H1 (cell line): Measurements from ENCODE around the gene PBX1. TPM values are rescaled to one million over a fixed set of nuclear protein-coding genes. Genes with fewer than 3 reads are reported as not detected.

Source experiments
- CTCF ChIA-PET: fragments of 300-600 bp; sonication (Branson Sonifier 250); formaldehyde crosslinking; loops from one replicate; lab custom pipeline; 2021; ENCODE audit not compliant: partially characterized antibody; lab: Charles Lee
- POLR2A ChIA-PET: fragments of 300-600 bp; sonication (Branson Sonifier 250); formaldehyde crosslinking; loops from one replicate; lab custom pipeline; 2021; ENCODE audit warnings: inconsistent platforms; ENCODE audit not compliant: partially characterized antibody; lab: Charles Lee
- DNase-seq, 2 experiments: peaks; one replicate each; pipeline versions ENCODE4 v3.0.0 to v3.0.0-alpha.2; 2010 to 2022; ENCODE audit warnings: low spot score in 2 of 2, low read depth in 1 of 2, mixed read lengths in 1 of 2
- FAIRE-seq: peaks from 2 replicates; lab custom pipeline; 2011; peaks lifted over from hg19 to GRCh38; lab: Jason Lieb, UNC
- H2AFZ ChIP-seq: 2 replicates; pipeline ENCODE4 v1.8.1; 2012; ENCODE audit warnings: low read length, inconsistent platforms
- H2AK5ac ChIP-seq: 2 replicates; pipeline ENCODE4 v1.6.1; 2013; ENCODE audit warnings: low read depth, low read length
- H2BK120ac ChIP-seq: replicated peaks from 2 replicates; pipeline ENCODE3; 2013; ENCODE audit warnings: low read depth, low read length, inconsistent platforms
- H2BK12ac ChIP-seq: 2 replicates; pipeline ENCODE4 v1.6.1; 2013; ENCODE audit warnings: low read depth, low read length
- H2BK15ac ChIP-seq: 2 replicates; pipeline ENCODE4 v1.6.1; 2013; ENCODE audit warnings: low read length
- H2BK20ac ChIP-seq: 2 replicates; pipeline ENCODE4 v1.6.1; 2013; ENCODE audit warnings: low read length
- H2BK5ac ChIP-seq: 2 replicates; pipeline ENCODE4 v1.6.1; 2013; ENCODE audit warnings: low read depth, low read length
- H3K14ac ChIP-seq: 2 replicates; pipeline ENCODE4 v1.6.1; 2013; ENCODE audit warnings: inconsistent platforms; ENCODE audit not compliant: insufficient read length
- H3K18ac ChIP-seq: 2 replicates; pipeline ENCODE4 v1.6.1; 2013; ENCODE audit warnings: low read length; ENCODE audit errors: extremely low read depth
- H3K23ac ChIP-seq: 2 replicates; pipeline ENCODE4 v1.6.1; 2013; ENCODE audit warnings: inconsistent platforms; ENCODE audit not compliant: insufficient read length
- H3K23me2 ChIP-seq: 2 replicates; pipeline ENCODE4 v1.6.1; 2013; ENCODE audit warnings: low read depth, low read length
- H3K27ac ChIP-seq: 2 replicates; pipeline ENCODE4 v1.6.1; 2011; ENCODE audit warnings: low read depth, low read length, inconsistent platforms
- H3K27me3 ChIP-seq, 4 experiments: replicated peaks in 1 of 4; 1 replicate in 1 of 4; 2 replicates in 3 of 4; pipeline versions ENCODE4 v1.6.1 to v1.8.1; 2011 to 2013; ENCODE audit warnings: low read length in 3 of 4, mild to moderate bottlenecking in 3 of 4, inconsistent platforms in 2 of 4, mixed read lengths in 2 of 4, moderate library complexity in 1 of 4; ENCODE audit not compliant: control insufficient read depth in 3 of 4, insufficient read depth in 3 of 4; ENCODE audit errors: extremely low read depth in 1 of 4
- H3K36me3 ChIP-seq, 4 experiments: 2 replicates each; pipeline versions ENCODE4 v1.6.1 to v1.8.1; 2011 to 2013; ENCODE audit warnings: mild to moderate bottlenecking in 4 of 4, low read length in 3 of 4, moderate library complexity in 2 of 4, control low read depth in 1 of 4, inconsistent platforms in 1 of 4; ENCODE audit not compliant: insufficient read depth in 4 of 4, control insufficient read depth in 2 of 4
- H3K4ac ChIP-seq: replicated peaks from 2 replicates; pipeline ENCODE3; 2013; ENCODE audit warnings: low read length, low read depth, mixed read lengths, inconsistent platforms; ENCODE audit not compliant: insufficient read length
- H3K4me1 ChIP-seq, 4 experiments: replicated peaks in 1 of 4; 1 replicate in 1 of 4; 2 replicates in 3 of 4; pipeline versions ENCODE4 v1.6.1 to v1.8.1; 2011 to 2013; ENCODE audit warnings: low read length in 3 of 4, inconsistent platforms in 2 of 4, mixed read lengths in 1 of 4; ENCODE audit not compliant: insufficient read depth in 4 of 4, control insufficient read depth in 3 of 4
- H3K4me2 ChIP-seq, 2 experiments: 2 replicates each; pipeline versions ENCODE4 v1.6.1 to v1.8.1; 2011 to 2013; ENCODE audit warnings: low read depth in 2 of 2, low read length in 2 of 2, control low read depth in 1 of 2, inconsistent platforms in 1 of 2, mild to moderate bottlenecking in 1 of 2; ENCODE audit not compliant: insufficient read depth in 1 of 2
- H3K4me3 ChIP-seq, 4 experiments: fragments of 200-600, 300-600 bp in 1 of 4; sonication (generic), shearing (Covaris generic), sonication (Bioruptor Twin) in 1 of 4; 2 replicates each; pipeline versions ENCODE4 v1.5.1 to v1.8.1; 2011 to 2016; ENCODE audit warnings: low read length in 4 of 4, low read depth in 3 of 4, control low read depth in 2 of 4, inconsistent platforms in 2 of 4, mild to moderate bottlenecking in 2 of 4, mixed read lengths in 1 of 4, moderate library complexity in 1 of 4; ENCODE audit not compliant: insufficient read depth in 2 of 4; ENCODE audit errors: extremely low read depth in 1 of 4
- H3K56ac ChIP-seq: replicated peaks from 2 replicates; pipeline ENCODE3; 2013; ENCODE audit warnings: low read depth, mild to moderate bottlenecking, mixed read lengths, low read length, inconsistent platforms; ENCODE audit not compliant: insufficient read length
- H3K79me1 ChIP-seq: 2 replicates; pipeline ENCODE4 v1.6.1; 2013; ENCODE audit warnings: low read depth, low read length, control low read depth
- H3K79me2 ChIP-seq, 2 experiments: 2 replicates each; pipeline versions ENCODE4 v1.6.1 to v1.8.1; 2012 to 2013; ENCODE audit warnings: low read length in 2 of 2, mild to moderate bottlenecking in 2 of 2, inconsistent platforms in 1 of 2; ENCODE audit not compliant: insufficient read depth in 2 of 2, control insufficient read depth in 1 of 2
- H3K9ac ChIP-seq, 4 experiments: replicated peaks in 1 of 4; 1 replicate in 1 of 4; 2 replicates in 3 of 4; pipeline versions ENCODE4 v1.6.1 to v1.8.1; 2011 to 2013; ENCODE audit warnings: low read depth in 3 of 4, low read length in 3 of 4, control low read depth in 2 of 4, mild to moderate bottlenecking in 2 of 4, moderate library complexity in 2 of 4, inconsistent platforms in 1 of 4; ENCODE audit errors: extremely low read depth in 1 of 4
- H3K9me3 ChIP-seq, 2 experiments: 2 replicates each; pipeline versions ENCODE4 v1.6.1 to v1.8.1; 2012 to 2013; ENCODE audit warnings: mild to moderate bottlenecking in 2 of 2, moderate library complexity in 2 of 2, control low read depth in 1 of 2, inconsistent platforms in 1 of 2, low read depth in 1 of 2, low read length in 1 of 2, mixed read lengths in 1 of 2; ENCODE audit not compliant: insufficient read depth in 2 of 2
- H4K20me1 ChIP-seq, 2 experiments: replicated peaks in 1 of 2; 2 replicates each; pipeline versions ENCODE3 to v1.8.1; 2011 to 2013; ENCODE audit warnings: inconsistent platforms in 2 of 2, low read length in 2 of 2, mild to moderate bottlenecking in 1 of 2; ENCODE audit not compliant: insufficient read depth in 2 of 2, control insufficient read depth in 1 of 2
- H4K5ac ChIP-seq: 2 replicates; pipeline ENCODE4 v1.6.1; 2013; ENCODE audit warnings: low read length, low read depth, mixed read lengths, inconsistent platforms; ENCODE audit not compliant: insufficient read length
- H4K8ac ChIP-seq: 2 replicates; pipeline ENCODE4 v1.8.0; 2013; ENCODE audit warnings: mild to moderate bottlenecking, moderate library complexity, low read length, inconsistent platforms; ENCODE audit not compliant: insufficient read depth; ENCODE audit errors: extremely low read depth
- H4K91ac ChIP-seq: replicated peaks from 2 replicates; pipeline ENCODE3; 2013; ENCODE audit warnings: low read length, mixed read lengths, inconsistent platforms; ENCODE audit not compliant: insufficient read length
- ASH2L ChIP-seq: fragments of 200-600, 300-600 bp; sonication (generic); IDR thresholded peaks from one replicate; pipeline ENCODE4 v1.7.1; 2017; ENCODE audit warnings: low read length
- CBX5 ChIP-seq: fragments of 300-800, 300-1000 bp; sonication (generic); IDR thresholded peaks from 2 replicates; pipeline ENCODE4 v1.7.1; 2016; ENCODE audit warnings: antibody characterized with exemption, low read length, low read depth
- CREB1 ChIP-seq: IDR thresholded peaks from 2 replicates; pipeline ENCODE4 v1.6.1; 2012; ENCODE audit warnings: inconsistent platforms
- EGR1 ChIP-seq: IDR thresholded peaks from 2 replicates; pipeline ENCODE4 v1.6.1; 2011; ENCODE audit warnings: low read depth, low read length, borderline replicate concordance
- GTF2F1 ChIP-seq: IDR thresholded peaks from 2 replicates; pipeline ENCODE4 v1.6.1; 2012; ENCODE audit warnings: low read depth, low read length, improper control_type of control experiment, borderline replicate concordance
- KDM4A ChIP-seq: IDR thresholded peaks from one replicate; pipeline ENCODE4 v1.7.1; 2012; ENCODE audit warnings: low read depth, mild to moderate bottlenecking, moderate library complexity, low read length, inconsistent platforms; ENCODE audit not compliant: severe bottlenecking
- MAX ChIP-seq: IDR thresholded peaks from 2 replicates; pipeline ENCODE4 v1.6.1; 2012; ENCODE audit warnings: inconsistent platforms
- NANOG ChIP-seq: IDR thresholded peaks from 2 replicates; pipeline ENCODE4 v1.6.1; 2011; ENCODE audit warnings: low read length, low read depth, mild to moderate bottlenecking, inconsistent platforms; ENCODE audit not compliant: insufficient read depth, poor library complexity, severe bottlenecking
- PHF8 ChIP-seq: fragments of 200-600 bp; sonication (generic); conservative IDR thresholded peaks from 2 replicates; pipeline ENCODE4 v1.7.1; 2012; ENCODE audit warnings: low read depth, mild to moderate bottlenecking, inconsistent platforms, low read length, moderate library complexity
- RBBP5 ChIP-seq: IDR thresholded peaks from 2 replicates; pipeline ENCODE4 v1.7.1; 2012; ENCODE audit warnings: low read depth, mild to moderate bottlenecking, inconsistent platforms, low read length, moderate library complexity, borderline replicate concordance
- SAP30 ChIP-seq: fragments of 300-600 bp; sonication (generic); IDR thresholded peaks from 2 replicates; pipeline ENCODE4 v1.7.1; 2012; ENCODE audit warnings: low read length, moderate library complexity, mild to moderate bottlenecking, inconsistent platforms; ENCODE audit not compliant: insufficient read depth, insufficient replicate concordance
- SP1 ChIP-seq: IDR thresholded peaks from 2 replicates; pipeline ENCODE4 v1.6.1; 2011; ENCODE audit warnings: low read depth, low read length
- SP2 ChIP-seq: IDR thresholded peaks from 2 replicates; pipeline ENCODE4 v1.6.1; 2012; ENCODE audit warnings: mild to moderate bottlenecking, low read length, inconsistent platforms
- WGBS, 2 experiments: shearing (Covaris generic) in 1 of 2; methylation state at CpG; one replicate each; pipeline versions ENCODE4 v1.1.6 to v1.1.7; 2013 to 2015; ENCODE audit warnings: low lambda C conversion rate in 2 of 2, mixed read lengths in 2 of 2, inconsistent platforms in 1 of 2, low coverage in 1 of 2, missing lambda C conversion rate in 1 of 2; ENCODE audit not compliant: insufficient replicate concordance in 2 of 2, insufficient coverage in 1 of 2, insufficient read length in 1 of 2; ENCODE audit errors: extremely low coverage in 1 of 2, missing lambda C conversion rate in 1 of 2; 5-methylcytosine and 5-hydroxymethylcytosine counted together
- polyA plus RNA-seq, 7 experiments: library from polyadenylated mRNA; depleted of rRNA in 3 of 7; stranded (reverse) in 5 of 7; unstranded in 2 of 7; fragments of >200 nt in 5 of 7; fragments of 200-250 nt in 2 of 7; gene quantifications; 1 replicate in 5 of 7; 2 replicates in 1 of 7; 4 replicates in 1 of 7; pipeline versions ENCODE4 v1.2.1 to v1.2.3, GENCODE V29; 2011 to 2013; ENCODE audit warnings: missing spikeins in 2 of 7, mixed read lengths in 2 of 7
- total RNA-seq: library from RNA; stranded (reverse); fragmentation: NEBNext Ultra II Directional; extraction: Animal tissue kit (Norgen Biotek cat#: 25700); gene quantifications from 2 replicates; pipeline ENCODE4 v1.2.1, GENCODE V29; 2021

PBX1 gene
- total and polyA plus RNA-seq, 2 of the 8 experiments (the other 6 are each of a cell fraction or from before 2014, with no cell fraction given), result 87.4 to 124 TPM

- H3K27ac ChIP-seq, result no peak overlapping the region
- H2AFZ ChIP-seq, result no peak overlapping the region
- peaks cover 7 to 9% of the 10 kb centered on the region in 2 experiments for H4K20me1 ChIP-seq
- H3K14ac ChIP-seq, result no peak overlapping the region
- H3K9me3 ChIP-seq, result no peaks in the 10 kb centered on the region
- H2BK120ac ChIP-seq, result no peak overlapping the region
- POLR2A ChIA-PET, result no interaction called here
- no peak overlapping the region for H4K91ac ChIP-seq
- no peak overlapping the region for H3K4ac ChIP-seq
- WGBS, 2 experiments, result 93% methylated on average over 17 of the region's 17 CpGs; no CpG with 5 or more reads in 1 of the 2 experiments
- H3K79me2 ChIP-seq, result peaks cover 6 to 98% of the 10 kb centered on the region in 2 experiments; a peak in 3 of 4 replicates
- H4K8ac ChIP-seq, result no peak overlapping the region
- no peaks in the 10 kb centered on the region for H3K27me3 ChIP-seq
- H3K23ac ChIP-seq, result no peak overlapping the region
- no peak overlapping the region for H3K56ac ChIP-seq
- no peaks in the 10 kb centered on the region for H3K23me2 ChIP-seq
- H2BK15ac ChIP-seq, result no peak overlapping the region
- FAIRE-seq, result no peak
- CTCF ChIA-PET, result interaction anchor here (1.6 to 9.5 kb wide), 3 partner anchors 27 to 85 kb away, joined by 3 to 64 read pairs (median 30); no protein-coding TSS in a partner anchor
- peaks cover 9% of the 10 kb centered on the region for H3K79me1 ChIP-seq
- H3K4me2 ChIP-seq, result no peak overlapping the region
- H3K18ac ChIP-seq, result peak overlapping the region; percentile 34; the same call in 1 of the 2 replicates
- no peak overlapping the region for H2BK5ac ChIP-seq
- H3K4me1 ChIP-seq, result peaks cover 0 to 11% (median 9%) of the 10 kb centered on the region in 4 experiments; a peak in 5 of 7 replicates
- no peak overlapping the region for H4K5ac ChIP-seq
- H3K36me3 ChIP-seq, result no peaks in the 10 kb centered on the region
- H2BK20ac ChIP-seq, result no peak overlapping the region
- no peak overlapping the region for H2BK12ac ChIP-seq
- no peak overlapping the region for H3K9ac ChIP-seq
- DNase-seq, result no peak
- H2AK5ac ChIP-seq, result peak overlapping the region; percentile 70; the same call in 1 of the 2 replicates
- no peak overlapping the region for H3K4me3 ChIP-seq
- TF ChIP-seq CBX5 (no peak), SAP30 (no peak), MAX (no peak), GTF2F1 (no peak), RBBP5 (no peak), SP2 (no peak), EGR1 (no peak), CREB1 (no peak), ASH2L (no peak), NANOG (no peak), SP1 (no peak), PHF8 (no peak), KDM4A (no peak)
These were observed 141.0 kb downstream of the PBX1 start for GRCh38 chr1:164699815-164700491.
